GM12878 (cell line): Measurements from ENCODE around the gene BCL2L14.

ENCODE experiments used
- CTCF ChIP-seq, 3 experiments: IDR thresholded peaks in 2 of 3; conservative IDR thresholded peaks in 1 of 3; 2 replicates each; pipeline ENCODE4 v1.5.1; 2011; ENCODE audit warnings: low read depth in 3 of 3, low read length in 3 of 3, mild to moderate bottlenecking in 3 of 3, control low read depth in 2 of 3, moderate library complexity in 2 of 3, inconsistent platforms in 1 of 3, mixed read lengths in 1 of 3; ENCODE audit not compliant: control insufficient read depth in 2 of 3, insufficient read depth in 1 of 3; ENCODE audit errors: extremely low read depth in 1 of 3
- TBL1XR1 ChIP-seq: IDR thresholded peaks from 2 replicates; pipeline ENCODE4 v1.6.1; 2012; ENCODE audit warnings: low read depth, low read length, improper control_type of control experiment
- TCF12 ChIP-seq: IDR thresholded peaks from 2 replicates; pipeline ENCODE4 v1.6.1; 2011; ENCODE audit warnings: low read depth, mild to moderate bottlenecking, low read length

DNA sequence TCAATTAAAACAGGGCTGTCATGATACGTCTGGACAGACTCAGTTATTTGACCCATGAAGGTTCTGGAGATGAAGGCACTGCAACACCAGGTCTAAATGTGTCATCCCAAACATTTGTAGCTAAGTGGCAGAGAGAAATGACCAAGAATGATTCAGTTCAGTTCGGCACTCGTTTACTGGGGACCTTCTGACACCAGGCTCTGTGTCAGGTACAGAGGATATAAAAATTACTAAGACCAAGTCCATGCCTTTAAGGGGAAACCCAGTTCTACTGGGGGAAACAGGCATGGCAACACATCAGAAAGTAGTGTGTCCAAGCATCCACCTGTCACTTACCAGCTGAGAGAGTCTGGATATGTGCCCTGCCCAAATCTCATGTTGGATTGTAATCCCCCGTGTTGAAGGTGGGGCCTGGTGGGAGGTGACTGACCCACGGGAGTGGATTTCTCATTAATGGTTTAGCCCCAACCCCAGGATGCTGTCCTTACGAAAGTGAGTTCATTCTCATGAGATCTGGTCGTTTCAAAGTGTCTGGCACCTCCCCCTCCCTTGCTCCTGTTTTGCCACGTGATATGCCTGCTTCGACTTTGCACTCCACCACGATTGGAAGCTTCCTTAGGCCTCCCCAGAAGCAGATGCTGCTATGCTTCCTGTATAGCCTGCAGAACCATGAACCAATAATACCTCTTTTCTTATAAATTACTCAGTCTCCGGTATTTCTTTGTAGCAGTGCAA, 41.9 kb upstream of the BCL2L14 start:
- TF ChIP-seq TBL1XR1 = no peak
- no peak for TF ChIP-seq TCF12
- TF ChIP-seq CTCF (IDR thresholded peaks at IDR 0.05 in 2 of 3, conservative IDR thresholded peaks at IDR 0.05 in 1 of 3; ENCODE audit: control insufficient read depth in 2 of 3, extremely low read depth in 1 of 3, insufficient read depth in 1 of 3, low read depth in 3 of 3, low read length in 3 of 3) = no peak
